Left renal cortex interstitium (tissue), 4 donors: ENCODE data around the gene CCSER1. TPM values are rescaled to one million over a fixed set of nuclear protein-coding genes. Genes with fewer than 3 reads are reported as not detected.
"Not testable (repeated sequence)": the region's sequence is repeated elsewhere in the genome, so short reads cannot be mapped to it uniquely, and the experiment has no call there.

Experiments
- DNase-seq, 4 donors: peaks; one replicate each; pipeline ENCODE4 v3.0.0-alpha.2; 2013; ENCODE audit warnings: low read depth in 4 of 4, low spot score in 2 of 4, missing footprints in 1 of 4
- polyA plus RNA-seq, 4 donors: library from polyadenylated mRNA; unstranded; fragments of 120-200 nt; gene quantifications; one replicate each; pipeline ENCODE4 v1.2.1, GENCODE V29; 2013; ENCODE audit not compliant: insufficient read length in 4 of 4

The CCSER1 gene
- polyA plus RNA-seq, 4 donors = 15.9 to 24.0 (median 18.5) TPM

DNA sequence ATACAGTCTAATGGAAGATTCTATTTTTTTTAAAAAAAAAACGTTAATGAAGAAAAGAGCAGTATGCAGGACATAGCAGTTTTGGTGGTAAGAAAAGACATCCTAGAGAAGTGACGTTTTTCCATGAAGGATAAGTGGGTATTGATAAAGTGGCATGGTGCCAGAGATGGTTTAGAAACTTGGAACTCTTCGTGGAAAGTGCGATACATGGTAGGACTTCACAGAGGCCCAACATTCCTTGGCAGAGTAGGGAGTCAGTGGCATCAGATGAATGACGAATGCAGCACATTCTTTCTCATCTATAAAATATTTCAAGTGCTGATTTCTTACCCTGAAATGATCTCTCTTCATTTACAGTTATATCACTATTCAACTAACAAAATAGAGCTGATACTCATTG lies 298.7 kb downstream of the CCSER1 start:
- no peak for DNase-seq

DNA sequence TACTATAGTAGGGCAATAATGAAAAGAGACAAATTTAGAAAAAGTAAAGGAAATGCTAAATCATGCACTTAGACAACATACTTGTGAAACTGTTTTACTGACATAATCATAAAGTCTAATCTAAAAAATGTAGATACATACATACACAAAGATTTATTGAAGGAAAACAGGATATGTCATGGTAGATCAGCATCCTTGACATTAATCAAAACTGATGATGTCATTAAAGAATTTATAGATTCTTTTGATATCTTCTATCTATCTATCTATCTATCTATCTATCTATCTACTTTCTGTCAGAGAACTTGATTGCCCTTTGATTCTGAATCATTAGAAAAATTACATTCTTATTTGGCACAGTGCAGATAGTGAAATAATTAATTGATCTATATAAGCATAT lies 311.3 kb downstream of the CCSER1 start:
- no peak for DNase-seq

DNA sequence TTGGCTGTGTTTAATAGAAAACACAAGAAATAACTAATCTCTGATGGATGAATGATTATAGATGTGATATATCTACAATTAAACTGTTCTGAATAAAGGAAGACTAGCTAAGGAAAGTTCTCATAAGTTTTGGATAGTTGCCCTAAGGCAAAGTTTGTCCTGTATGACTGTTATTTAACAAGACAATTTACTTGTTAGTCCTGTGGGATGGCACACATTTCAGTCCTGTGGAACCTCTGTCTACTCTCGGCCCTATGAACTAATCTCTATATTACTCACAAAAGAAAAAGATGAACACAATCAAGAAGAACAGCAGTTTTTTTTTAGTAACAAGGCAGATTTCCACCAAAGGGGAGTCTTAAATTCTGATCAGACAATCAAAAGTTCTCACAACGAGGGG lies 314.6 kb downstream of the CCSER1 start:
- no peak for DNase-seq

DNA sequence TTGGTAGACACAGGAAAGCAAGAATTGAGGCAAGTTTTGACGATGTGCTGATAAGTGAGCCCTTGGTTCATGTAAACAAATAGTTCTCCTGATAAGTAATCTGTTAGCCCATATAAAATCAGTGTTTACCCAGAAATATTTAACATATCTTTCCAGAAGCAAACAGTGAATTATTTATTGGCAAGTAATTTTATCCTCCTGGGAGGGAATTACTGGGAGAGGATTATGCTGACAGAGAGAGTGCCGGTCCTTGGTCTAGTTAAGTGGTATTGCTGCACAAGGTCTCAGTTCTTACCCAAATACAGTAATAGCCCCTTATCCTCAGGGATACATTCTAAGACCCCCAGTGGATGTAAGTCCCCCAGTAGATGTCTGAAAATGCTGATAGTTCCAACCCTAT lies 315.4 kb downstream of the CCSER1 start:
- DNase-seq = no peak

DNA sequence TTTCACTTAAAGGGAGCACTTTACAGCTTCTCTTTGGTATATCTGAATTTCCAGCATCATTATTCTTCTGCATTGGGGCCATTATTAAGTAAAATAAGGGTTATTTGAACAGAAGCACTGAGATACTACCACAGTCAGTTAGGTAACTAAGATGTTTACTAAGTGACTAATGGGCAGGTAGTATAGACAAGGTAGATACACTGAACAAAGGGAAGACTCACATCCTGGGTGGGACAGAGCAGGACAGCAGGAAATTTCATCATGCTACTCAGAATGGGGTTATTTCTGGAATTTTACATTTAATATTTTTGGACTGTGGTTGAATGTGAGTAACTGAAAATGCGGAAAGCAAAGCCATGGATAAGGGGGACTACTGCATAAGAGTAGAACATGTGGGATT lies 316.0 kb downstream of the CCSER1 start:
- no peak for DNase-seq

DNA sequence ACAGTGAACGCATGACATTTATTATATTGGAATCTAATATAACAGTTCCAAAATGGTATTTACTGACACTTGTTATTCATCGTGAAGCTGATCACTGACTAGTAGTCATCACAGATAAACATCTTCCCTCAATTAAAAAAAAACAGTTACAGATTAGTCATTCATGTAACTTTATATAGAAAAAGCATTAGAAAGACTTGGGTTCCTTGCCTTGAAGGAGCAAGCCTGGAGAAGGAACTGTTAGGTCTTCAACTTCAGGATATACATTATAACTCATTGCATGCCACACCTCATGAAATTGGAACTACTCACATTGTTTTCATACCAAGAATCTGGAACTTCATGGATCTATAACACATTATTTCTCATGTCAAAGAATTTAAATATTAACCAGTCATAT lies 317.7 kb downstream of the CCSER1 start:
- no peak for DNase-seq

DNA sequence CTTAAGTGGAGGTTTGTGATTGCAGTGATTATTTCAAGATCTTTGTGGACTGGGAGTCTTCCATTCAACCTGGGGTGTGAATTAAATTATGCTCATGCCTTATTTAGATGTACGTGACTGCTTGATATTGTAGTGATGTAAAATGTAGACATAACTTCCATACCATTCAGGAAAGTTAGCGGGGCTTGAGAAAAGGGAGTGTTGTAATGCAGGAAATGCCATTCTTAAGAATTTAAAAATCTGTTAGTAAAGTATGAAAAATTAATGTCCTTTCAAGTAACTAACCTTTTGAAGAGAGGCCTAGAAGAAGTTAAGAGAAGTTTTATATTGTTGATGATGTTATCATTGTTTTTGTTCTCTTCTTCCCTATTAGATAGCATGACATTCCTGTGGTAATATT lies 318.2 kb downstream of the CCSER1 start:
- no peak for DNase-seq

DNA sequence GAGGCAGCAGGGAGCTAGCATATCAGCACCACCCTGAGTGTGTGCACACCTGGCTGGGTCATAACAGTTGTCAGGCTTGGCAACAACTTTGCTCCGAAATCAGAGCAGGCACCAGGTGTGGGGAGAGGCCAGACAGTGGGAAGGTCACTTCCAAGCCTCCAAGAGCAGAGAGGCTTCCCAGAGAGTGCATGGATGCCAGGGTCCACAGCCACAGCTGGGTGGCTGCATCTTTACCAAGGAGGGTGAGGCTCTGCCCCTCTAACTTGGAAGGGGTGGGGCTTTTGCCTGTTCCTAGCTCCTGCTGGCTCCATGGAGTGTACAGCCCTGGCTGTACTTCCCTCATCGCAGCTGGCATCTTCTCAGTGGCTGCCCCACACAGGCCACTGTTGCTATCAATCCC lies 322.4 kb downstream of the CCSER1 start:
- DNase-seq = no peak

DNA sequence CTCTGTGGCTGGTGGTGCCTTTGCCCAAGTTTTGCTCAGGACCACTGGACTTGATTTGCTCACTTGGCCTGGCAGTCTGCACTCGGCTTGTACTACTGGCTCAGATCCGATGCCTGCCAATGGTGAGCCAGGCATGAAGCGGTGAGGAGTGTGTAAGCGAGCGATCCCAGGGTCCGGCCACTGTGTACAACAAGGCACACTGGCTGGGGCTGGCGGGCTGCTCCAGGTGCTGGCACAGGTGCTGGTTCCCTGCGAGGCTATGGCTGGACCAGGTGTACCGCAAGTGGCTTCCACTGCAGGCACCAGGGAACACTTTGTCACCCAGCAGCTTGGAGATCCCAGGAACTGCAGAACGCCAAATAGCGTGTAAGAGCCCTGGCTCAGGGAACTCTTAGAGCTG lies 329.7 kb downstream of the CCSER1 start:
- DNase-seq = no peak

DNA sequence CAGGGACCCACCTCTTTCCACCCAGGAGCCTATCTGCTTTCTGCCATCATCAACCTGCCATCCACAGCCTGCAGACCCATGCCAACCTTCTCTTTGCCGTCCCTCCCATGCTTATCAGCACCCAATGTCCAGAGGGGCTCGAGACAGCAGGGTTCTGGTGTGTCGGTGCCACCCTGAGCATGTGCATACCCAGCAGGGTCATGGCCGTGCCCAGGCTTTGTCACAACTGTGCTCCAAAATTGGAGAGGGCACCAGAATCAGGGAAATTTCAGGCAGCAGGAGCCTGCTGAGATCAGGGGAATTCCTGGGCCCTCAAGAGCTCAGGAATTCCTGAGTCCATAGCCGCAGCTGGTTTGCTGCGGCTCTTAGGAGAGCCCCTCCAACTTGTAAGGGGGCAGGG lies 330.6 kb downstream of the CCSER1 start:
- DNase-seq = no peak

DNA sequence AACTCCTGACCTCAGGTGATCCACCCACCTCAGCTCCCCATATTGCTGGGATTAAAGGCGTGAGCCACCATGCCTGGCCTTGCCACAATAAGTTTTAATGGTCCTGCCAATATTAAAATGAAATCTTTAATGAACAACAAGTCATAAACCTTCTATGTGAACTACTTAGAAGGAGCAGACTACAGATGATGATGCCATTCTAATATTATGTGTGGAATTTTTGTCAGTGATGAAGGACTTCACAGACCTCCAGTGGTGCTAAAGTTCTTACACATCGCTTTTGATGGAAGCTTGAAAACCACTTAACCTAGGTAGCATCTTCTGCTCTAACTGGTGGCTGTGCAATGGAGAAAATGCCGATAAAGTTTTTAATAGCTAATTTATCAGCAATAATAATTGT lies 331.4 kb downstream of the CCSER1 start:
- no peak for DNase-seq

DNA sequence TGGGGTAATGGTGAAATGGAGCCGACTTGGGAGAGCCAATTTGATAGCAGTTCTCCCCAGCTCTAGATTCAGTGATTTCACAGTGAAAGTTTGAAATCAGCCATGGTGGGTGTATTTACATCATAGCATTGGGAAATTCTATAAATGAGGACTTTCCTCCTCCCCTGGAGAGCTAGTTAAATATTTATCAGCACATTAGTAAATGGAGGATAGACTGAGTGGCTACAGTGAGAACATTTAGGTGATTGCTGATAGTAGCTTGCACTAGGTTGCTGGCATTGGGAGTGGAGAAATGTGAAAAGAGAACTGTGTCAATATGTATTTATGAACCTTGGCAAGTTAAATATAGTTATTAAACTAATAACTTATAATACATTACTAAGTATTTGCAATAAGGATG lies 347.3 kb downstream of the CCSER1 start:
- no peak for DNase-seq

DNA sequence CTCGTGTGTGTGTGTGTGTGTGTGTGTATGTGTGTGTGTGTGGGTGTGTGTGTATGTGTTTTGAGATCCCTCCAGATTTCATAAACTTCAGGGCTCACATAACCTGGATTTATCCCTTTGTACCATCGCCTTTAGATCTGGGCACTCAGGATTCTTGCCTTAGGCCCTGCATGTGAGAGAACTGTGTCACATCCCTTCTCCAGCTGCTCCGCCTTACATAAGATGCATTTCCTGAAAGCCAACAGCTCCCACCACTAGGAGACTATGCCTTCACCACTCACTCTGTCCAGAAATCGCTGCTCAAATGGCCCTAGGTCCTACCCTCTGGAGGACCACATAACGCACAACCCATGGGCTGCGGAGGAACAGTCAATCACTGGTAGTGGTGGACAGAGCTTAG lies 348.8 kb downstream of the CCSER1 start:
- no peak for DNase-seq

DNA sequence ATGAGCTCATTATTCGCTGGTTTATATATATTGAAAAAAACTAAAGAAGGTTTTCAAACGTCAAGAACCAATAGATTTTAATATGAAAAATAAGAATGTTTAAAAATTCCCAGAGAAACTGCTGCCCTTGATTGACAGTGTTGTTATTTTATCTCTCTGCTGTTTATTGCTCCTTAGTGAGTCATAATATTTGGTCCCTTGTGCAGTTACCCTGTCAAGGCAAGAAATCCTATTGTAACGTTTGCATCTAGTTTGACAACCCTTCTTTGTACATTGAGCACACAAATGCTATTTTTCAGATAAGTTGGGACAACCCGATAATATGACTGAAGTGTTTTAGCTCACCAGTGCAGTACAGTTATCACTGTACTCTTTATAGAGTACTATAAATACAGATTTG lies 349.4 kb downstream of the CCSER1 start:
- DNase-seq = no peak

DNA sequence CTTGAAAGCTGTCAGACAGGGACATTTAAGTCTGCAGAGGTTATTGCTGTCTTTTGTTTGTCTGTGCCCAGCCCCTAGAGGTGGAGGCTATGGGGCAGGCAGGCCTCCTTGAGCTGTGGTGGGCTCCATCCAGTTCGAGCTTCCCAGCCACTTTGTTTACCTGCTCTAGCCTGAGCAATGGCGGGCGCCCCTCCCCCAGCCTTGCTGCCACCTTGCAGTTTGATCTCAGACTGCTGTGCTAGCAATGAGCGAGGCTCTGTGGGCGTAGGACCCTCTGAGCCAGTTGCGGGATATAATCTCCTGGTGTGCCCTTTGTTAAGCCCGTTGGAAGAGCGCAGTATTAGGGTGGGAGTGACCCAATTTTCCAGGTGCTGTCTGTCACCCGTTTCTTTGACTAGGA lies 357.7 kb downstream of the CCSER1 start:
- DNase-seq = not testable (repeated sequence)

DNA sequence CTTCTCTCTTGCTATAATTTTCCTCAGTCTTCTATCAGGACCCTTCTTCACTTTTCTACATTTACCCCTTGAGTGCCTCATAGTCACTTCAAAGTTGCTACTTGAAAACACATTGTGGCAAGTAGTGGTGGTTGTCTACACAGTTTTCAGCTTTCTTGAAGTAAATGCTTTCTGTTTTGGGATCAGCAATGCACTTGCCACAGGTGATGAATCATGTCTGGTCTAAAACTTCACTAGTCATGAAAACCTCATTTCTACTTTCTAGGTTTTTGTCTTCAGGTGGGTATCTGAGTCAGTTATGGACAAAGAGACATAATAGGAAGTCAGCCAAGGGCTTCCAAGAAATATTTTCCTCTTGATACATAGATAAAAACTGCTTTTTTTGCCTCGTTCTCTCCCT lies 359.2 kb downstream of the CCSER1 start:
- no peak for DNase-seq

DNA sequence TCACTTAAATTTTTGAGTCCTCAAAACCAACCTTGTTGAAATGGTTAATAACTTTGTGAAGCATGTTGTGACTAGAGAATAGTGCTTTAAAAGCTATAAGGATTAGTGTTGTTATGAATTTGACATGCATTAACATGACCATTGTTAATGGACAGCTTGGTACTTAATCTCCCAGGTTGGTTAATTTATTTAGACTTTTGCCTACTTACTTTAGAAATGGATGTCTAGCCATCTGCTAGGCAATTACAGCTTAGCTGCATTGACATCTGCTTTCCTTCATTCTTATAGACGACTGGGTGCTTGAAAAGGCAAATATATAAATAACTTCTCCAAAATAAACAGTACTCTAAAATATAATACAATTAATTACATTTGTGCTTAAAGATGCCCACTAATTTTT lies 368.0 kb downstream of the CCSER1 start:
- no peak for DNase-seq

DNA sequence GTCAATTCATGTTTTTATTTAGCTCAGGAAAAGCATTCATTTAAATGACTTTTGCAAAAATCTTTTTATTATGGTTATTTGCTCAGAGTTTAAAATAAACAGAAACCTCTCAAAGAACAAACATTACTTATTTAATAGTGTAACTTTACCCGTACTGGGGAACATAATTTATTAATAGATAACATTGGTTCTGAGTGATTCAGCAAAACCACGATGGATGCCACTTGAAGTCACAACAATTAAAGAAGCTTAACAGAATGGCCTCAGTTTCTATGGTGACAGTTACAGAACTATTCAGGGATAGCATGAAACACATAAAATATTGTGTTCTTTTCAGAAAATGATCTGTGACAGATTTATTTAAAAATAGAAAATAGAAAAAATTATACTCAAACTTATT lies 368.7 kb downstream of the CCSER1 start:
- no peak for DNase-seq

DNA sequence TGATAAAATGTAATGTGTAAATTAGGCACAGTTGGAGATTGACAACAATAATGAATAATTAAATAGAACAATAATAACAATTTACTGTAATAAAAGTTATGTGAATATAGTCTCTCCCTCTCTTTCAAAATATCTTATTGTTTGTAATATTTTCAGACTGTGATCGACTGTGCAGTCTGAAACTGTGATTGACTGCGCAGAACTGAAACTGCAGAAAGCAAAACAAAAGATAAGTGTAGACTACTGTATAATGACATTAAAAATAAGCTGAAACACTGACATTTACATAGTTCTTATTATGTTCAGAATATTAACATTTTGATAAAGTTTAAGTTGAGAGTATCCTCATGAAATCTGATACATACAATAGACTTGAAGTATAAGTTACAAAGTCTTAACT lies 371.0 kb downstream of the CCSER1 start:
- no peak for DNase-seq

DNA sequence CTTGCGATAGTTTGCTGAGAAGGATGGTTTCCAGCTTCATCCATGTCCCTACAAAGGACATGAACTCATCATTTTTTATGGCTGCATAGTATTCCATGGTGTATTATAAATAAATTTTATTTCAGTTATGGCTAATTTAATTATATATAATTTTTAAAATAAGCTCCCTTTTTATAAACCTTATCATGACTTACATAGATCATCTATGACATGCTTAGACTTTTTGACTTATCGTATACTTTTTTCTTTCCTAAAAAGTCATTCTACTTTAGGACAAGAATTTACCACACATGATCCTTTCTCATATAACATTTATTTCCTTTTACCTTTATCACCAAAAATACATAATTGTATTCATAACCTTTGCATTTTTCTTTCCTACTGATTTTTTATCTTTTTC lies 376.5 kb downstream of the CCSER1 start:
- DNase-seq = no peak

DNA sequence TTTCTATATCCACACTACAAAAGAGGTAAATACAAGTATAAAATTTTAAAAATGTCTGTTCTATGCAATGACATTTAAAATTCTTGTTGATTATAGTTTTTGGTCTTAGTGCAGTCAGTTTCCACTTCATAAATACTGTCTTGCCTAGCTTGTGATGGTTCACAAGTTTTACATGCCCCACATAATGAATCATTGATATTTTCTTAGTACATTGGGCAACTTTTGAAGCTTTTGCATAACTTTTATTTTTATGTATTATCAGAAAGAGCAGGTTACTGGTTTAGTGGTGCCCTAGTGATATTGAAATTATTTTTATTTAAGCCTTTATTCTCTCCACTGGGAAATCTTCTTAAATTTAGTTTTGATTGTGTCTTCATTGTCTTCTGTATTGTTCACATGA lies 388.0 kb downstream of the CCSER1 start:
- DNase-seq = no peak

DNA sequence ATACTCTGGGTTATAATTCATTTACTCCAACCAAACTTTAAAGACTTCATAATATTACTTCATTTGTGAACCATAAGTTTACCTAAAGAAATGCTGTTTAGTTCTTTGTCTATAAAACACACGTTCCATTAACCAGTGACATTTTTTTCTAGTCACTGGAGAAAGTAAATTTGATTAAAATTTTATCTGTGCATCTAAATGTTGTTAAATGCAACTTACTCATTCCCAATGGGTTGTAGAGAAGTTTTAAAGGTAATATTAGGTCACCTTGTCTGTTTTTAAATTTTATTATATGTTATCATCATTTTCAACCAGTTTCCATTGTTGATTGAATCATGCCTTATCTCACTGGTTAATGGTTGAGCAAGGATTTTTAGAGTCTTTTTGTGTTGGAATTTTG lies 401.4 kb downstream of the CCSER1 start:
- no peak for DNase-seq

DNA sequence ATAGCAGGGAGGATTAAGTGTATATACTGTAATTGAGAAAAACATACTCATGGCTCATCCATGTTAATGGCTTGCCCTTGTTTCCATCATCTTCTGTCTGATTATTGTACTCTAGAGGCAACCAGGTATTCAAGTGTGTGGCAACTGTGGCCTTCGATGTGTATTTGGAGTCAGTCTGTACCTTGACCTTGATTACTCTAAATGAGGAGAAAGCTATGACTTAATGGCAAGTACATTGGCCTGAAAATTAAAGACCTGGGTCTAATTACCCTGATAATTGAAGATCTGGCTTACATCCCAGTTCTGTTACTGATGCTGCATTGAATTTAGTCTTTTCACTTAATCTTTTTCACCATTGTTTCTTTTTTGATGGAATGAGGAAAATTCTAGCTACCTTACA lies 409.2 kb downstream of the CCSER1 start:
- no peak for DNase-seq

DNA sequence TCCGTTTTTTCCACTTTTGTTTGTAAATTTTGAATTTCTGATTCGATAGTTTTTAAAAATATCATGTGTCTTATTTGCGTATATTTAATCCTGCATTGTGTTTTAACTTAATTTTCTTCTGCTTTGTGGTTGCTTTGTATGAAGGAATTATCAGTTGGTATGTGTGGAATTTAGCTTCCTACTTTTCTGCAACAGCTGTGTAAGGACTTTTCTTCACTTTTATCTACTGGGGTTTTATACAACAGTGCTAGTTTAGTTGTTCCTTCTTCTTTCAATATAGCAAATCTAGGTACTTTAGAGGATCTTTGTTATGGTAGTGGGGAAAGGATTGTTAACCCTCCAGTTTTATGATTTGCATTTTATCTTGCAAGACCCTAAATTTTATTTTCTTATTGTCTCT lies 410.3 kb downstream of the CCSER1 start:
- no peak for DNase-seq
